Activated CD4-positive, alpha-beta T cell treated with anti-CD3 and anti-CD28 coated beads, Interleukin-2, amount 50 U/mL, for 4 hours (primary cell): ENCODE data around the gene FAM151A.

Experiments
- DNase-seq, 2 experiments: peaks; one replicate each; pipeline ENCODE4 v3.0.0-alpha.2; 2020

The FAM151A gene

DNA sequence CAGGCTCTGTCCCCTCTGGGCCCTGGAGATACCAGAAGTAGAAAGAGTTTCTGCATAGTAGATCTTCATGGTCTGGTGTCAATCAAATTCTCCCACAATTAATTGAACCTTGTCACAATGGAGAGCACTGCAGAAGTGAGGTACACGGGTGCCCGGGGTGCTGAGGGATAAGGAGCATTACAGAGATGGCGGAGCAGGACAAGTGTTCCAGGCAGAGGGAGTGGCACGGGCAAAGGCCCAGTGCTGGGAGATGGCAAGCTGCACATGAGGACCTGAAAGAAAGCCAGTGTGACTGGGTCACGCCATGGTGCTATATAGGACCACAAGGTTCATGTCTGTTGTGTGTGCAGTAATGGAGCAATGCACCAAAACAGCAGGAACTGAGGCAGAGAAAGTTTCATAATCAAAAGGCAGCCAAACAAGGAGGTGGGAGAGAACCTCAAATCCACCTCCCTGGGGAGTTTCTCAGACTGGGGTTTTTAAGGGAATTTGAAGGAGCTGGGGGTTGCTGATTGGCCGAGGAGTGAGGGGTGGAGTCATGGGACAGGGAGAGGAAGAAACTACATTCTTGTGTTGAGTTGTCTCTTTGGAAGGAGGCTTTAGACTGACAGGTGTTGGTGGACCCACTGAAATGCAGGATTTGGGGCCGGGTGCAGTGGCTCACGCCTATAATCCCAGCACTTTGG is 47.6 kb downstream of the FAM151A start:
- DNase-seq = no peak

DNA sequence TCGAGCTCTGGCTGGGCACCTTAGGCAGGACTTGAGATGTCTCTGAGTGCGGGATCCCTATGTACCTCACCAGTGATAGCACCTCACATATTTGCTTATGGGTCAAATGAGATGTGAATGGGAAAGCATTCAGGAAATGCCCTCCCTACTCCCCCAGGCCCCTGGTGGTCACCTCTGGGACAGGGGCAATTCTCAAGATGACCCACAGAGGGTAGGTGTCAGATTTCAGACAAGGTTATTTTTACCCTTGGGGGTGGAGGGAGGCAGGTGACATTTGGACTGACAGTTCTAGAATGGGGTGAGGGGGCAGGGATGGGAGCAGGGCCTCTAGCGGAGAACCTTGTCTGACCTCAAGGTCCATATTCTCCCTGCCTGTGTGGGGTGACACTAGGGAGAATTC is 48.2 kb downstream of the FAM151A start:
- no peak for DNase-seq

DNA sequence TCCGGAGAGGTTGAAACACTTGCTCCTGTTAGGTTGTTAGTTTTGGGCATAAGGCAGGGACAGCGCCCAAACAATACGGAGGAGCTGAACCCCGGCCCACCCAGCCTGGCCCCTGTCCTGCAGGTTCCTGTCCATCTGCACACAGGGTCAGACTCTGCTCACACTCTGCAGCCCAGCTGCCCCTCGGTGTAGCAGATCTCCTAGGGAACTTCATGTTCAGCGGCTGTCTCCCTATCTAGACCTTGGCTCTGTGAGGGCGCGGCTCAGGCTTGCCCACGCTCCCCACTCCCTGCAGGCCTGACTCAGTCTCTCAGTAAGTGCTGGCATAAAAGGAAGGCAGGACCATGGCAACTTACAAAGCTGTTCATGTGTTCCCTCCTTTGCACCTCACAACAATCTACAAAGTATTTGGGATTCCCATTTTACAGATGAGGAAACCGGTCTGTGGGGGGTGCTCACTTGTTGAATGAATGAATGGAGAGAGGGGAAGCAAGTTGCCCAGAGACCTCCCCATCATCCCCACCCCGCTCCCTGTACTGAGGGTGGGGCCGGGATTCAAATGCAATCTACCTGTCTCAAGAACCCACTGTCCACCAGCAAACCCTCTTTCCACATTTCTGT is 49.1 kb downstream of the FAM151A start:
- DNase-seq = no peak

DNA sequence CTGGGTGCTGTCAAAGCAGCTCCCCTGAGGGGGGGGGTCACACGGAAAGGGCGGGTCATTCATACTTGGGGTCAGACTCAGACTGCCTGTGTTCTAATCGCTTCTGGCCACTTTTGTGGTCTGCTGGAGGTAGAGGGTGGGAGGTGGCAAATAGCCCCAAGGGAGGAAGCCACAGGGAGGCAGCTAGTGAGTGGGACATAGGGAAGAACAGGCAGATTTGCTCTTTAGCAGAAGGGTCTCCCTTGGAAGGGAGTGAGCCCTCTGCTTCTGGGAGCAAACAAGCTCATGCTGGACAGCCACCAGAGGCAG is 50.8 kb downstream of the FAM151A start:
- DNase-seq = no peak

DNA sequence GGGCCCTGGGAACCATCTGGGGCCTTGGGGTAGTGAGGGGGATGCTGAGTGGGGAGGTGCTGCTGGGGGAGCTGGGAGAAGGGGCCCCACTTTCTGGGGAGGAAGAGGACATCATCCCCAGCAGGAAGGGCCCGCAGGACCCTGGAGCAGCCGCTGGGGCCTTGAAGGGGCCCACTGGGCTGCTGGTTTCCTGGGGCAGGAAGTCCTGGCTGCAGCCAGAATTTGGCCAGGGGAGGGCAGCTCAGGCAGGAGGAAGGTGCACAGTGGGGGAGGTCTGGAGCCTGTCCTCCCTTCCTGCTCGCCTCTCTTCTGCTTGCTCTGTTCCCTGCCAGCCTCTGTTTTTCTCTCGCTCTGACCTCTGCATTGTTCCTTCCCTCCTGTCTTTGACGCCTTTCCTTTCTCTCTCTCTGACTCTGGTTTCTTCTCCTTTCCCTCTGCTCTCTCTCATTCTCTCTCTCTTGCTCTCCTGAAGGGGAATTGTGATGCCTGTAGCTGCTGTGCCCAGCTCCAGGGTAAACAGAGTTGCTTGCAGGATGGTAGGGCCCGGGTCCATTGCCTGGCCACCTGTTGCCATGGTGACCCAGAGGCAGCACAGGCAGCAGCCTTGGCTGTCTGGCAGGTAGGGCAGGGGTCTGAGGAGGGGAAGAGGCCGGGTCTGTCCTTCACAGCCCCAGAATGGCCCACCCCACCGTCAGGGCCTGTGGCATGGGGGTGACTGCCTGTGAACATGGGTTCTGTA is 51.4 kb downstream of the FAM151A start:
- DNase-seq = no peak

DNA sequence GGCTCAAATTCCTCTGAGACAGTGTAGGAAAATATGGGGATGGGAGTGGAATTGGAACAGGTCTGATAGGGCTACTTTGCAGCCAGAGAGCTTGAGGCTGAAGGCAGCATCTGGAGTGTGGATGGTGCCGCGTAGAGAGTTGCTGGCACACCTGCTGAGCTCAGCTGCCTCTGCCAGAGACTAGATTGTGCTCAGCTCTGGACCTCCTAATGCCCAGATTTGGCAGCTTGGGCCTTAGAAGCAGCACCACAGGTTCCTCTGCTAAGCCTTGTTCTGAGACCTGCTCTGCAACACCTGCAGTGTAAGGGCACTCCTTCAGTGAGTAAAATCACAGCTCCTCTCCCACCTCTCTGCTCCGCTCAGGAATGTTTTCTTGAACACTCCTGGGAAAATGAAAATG is 52.0 kb downstream of the FAM151A start:
- no peak for DNase-seq

DNA sequence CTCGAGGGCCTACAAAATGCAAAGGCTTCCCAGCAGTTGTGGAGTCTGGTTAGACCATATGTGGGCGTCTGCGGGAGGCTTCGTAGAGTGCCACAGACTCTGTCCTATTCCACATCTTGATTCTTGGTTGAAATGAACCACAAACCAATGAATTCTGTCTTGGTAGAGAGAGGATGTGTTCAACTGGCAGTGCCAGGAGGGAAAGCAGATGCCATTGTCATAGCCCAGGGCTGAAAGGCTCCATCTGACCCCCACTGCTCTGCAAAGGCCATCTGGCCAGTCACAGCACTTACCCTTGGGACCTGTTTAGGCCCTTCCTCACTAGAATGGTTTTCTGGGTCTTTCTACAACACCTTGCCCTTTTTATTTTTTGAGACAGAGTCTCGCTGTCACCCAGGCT is 53.2 kb downstream of the FAM151A start:
- DNase-seq = no peak

DNA sequence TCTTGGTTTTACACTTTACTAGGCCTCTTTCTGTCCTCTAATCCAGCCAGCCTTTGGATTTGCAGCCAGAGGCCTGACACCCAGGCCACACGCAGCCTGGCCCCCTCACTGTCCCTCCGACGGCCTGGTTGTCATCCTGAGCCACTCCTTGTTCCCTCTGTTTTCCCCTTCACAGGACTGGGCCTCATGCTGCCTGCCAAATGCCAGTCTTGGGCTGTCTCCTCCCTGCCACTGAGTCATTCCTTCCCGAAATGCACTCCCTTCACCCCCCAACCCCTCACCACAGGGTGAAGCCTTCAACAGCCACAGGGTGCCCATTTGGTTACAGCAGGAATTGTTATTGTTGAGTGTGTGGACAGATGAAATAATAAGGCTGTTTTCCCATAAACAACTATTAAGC is 54.0 kb downstream of the FAM151A start:
- no peak for DNase-seq

DNA sequence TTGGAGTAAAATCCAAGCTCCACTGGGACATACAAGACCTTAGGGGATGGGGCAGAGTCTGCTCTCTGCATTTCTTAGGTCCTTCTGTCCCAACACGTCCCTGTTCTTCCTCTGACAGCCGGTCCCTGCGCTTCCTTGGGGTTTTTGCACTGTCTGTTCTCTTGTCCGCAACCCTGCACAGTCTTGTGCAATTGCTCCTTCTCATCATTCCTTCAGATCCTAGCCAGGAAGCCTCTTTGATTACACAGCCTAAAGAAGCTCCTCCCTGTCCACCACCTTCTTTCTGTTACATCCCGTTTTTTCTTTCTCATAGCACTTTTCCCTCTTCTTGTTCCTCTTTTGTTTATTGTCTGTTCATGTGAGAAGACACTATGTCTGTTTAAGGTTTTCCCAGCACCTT is 55.4 kb downstream of the FAM151A start:
- DNase-seq = no peak

DNA sequence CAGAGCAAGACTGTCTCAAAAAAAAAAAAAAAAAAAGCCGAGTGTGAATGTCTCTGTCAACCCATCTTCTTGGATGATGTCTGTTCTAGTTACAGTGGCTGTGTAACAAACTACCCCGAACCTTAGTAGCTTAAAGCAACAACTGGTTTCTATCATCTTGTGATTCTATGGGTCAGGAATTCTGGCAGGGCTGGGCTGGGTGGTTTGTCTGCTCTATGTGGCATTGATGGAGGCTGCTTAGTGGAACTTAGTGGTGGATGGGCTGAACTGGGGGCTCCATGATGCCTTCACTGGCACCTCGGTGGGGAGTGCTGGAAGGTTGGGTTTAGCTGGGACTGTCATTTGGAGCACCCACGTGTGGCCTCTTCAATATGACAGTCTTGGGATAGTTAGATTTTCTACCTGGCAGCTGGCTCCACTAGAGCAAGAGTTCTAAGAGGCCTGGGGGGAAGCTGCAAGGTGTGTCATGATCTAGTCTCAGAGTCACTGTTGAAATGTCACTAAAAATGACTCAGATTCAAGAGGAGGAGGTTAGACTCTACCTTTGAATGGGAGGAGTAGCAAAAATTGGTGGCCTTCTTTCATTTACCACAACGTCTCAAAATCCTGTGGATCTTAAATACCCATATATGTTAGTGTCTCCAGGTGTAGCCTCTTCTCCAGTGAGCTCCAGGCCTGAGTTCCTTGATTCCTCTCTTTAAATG is 56.7 kb downstream of the FAM151A start:
- DNase-seq = no peak

DNA sequence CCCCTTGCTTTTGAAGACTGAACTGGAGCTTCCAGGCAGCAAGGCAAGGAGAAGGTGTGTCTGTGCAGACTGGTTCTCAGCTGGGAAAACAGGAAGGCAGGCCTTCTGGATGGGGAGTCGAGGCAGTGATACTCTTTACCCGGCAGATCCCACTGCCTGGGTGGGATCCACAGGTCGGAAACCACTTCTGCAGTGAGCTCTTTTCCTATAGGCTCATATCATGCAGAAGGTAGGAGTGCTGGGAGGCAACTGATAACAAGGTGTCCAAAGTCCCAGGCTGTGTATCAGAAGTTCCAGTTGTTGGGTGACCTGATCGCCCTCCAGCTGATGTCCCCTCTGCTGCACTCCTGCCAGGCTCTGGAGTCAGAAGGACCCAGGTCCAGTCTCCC is 58.2 kb downstream of the FAM151A start:
- DNase-seq = no peak

DNA sequence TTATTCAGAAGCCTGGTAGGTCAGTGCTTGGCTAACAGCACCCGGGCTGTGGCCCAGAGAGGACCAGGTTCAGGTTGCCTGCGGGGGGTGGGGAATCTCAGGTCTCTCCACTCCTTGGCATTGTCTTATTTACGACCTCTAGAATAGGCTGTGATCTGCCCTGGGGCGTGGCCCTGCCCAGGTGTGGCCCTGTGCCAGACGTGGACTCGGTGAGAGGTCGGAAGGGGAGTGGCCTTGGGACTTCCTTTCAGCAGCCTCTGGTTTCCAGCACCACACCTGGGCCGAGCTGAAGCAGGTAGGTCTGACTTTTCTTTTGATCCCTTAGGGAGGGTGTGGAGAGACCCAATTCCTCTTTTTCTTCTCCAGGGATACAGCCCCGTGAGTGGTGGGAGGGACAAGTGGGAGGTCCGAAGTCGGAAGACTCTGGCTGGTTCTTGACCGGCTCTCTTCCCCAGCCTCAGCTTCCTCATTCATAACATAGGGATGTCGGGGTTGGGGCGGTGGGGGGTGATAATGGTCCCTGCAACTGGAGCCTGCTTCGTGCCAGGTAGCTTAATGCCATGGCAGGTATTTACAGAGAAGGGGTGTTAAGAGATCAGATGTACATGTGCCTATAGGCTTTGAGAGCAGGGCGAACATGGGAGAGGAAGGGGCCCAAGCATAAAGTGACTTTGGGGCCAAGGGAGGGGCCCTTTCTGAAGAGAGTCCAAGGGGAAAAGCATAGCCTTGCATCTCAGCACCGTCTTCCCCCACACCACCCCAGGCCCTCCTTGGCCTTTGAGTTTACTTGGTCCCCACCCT is 58.8 kb downstream of the FAM151A start:
- no peak for DNase-seq

DNA sequence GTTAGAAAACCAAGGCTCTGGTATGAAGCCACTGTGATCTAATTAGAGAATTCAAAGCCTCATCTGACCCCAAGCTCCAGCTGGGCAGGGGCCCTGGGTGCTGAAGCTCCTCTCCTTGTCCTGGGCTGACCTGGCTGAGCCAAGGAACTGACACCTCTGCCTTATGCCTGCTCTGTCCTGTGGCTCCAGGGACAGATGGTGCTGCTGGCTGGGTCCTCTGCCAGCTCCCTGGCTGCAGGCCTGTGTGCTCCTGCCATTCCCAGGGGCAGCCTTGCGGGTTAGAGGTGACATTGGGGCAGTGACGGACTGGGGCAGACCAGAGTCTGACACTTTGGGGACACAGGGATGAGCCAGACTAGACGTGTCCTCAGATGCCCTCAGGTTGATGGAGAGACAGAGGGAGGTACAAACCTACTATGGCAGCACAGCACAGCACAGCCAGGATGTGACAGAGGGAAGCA is 63.5 kb downstream of the FAM151A start:
- no peak for DNase-seq
